ENCODE results near the gene VWA8.

The VWA8 gene

GRCh38 chr13:41608111-41608838, 352.6 kb downstream of the VWA8 start:
- TF ChIP-seq POLR2AphosphoS5 (IDR thresholded peaks at IDR 0.05; ENCODE audit: low read depth, low read length) (no peak), SIN3A (IDR thresholded peaks at IDR 0.05; ENCODE audit: borderline replicate concordance, insufficient read depth, low read length) (no peak), TAF1 (IDR thresholded peaks at IDR 0.05; ENCODE audit: borderline replicate concordance, insufficient read depth, low read length) (no peak), FOXP2 (optimal IDR thresholded peaks at IDR 0.05; ENCODE audit: borderline replicate concordance, extremely low read depth, extremely low read length, insufficient read depth) (no peak), REST (IDR thresholded peaks at IDR 0.05; ENCODE audit: insufficient read depth in 1 of 2, low read depth in 2 of 2, low read length in 2 of 2) (no peak)

- no peak for TF ChIP-seq TAF1 (IDR thresholded peaks at IDR 0.05; ENCODE audit: borderline replicate concordance, insufficient read depth, low read length)
- TF ChIP-seq FOXP2 (optimal IDR thresholded peaks at IDR 0.05; ENCODE audit: borderline replicate concordance, extremely low read depth, extremely low read length, insufficient read depth): no peak
- TF ChIP-seq REST (IDR thresholded peaks at IDR 0.05; ENCODE audit: insufficient read depth in 1 of 2, low read depth in 2 of 2, low read length in 2 of 2): no peak
- no peak for TF ChIP-seq SIN3A (IDR thresholded peaks at IDR 0.05; ENCODE audit: borderline replicate concordance, insufficient read depth, low read length)
- no peak for TF ChIP-seq POLR2AphosphoS5 (IDR thresholded peaks at IDR 0.05; ENCODE audit: low read depth, low read length)
Measured at GRCh38 chr13:41606646-41607045, 354.3 kb downstream of the VWA8 start.

- TF ChIP-seq POLR2AphosphoS5 (IDR thresholded peaks at IDR 0.05; ENCODE audit: low read depth, low read length) (no peak), FOXP2 (optimal IDR thresholded peaks at IDR 0.05; ENCODE audit: borderline replicate concordance, extremely low read depth, extremely low read length, insufficient read depth) (no peak)
Measured at GRCh38 chr13:41605319-41606285, 355.3 kb downstream of the VWA8 start.

- TF ChIP-seq SIN3A (IDR thresholded peaks at IDR 0.05; ENCODE audit: borderline replicate concordance, insufficient read depth, low read length) (no peak), FOXP2 (optimal IDR thresholded peaks at IDR 0.05; ENCODE audit: borderline replicate concordance, extremely low read depth, extremely low read length, insufficient read depth) (no peak), POLR2AphosphoS5 (IDR thresholded peaks at IDR 0.05; ENCODE audit: low read depth, low read length) (no peak), REST (IDR thresholded peaks at IDR 0.05; ENCODE audit: insufficient read depth in 1 of 2, low read depth in 2 of 2, low read length in 2 of 2) (no peak), TAF1 (IDR thresholded peaks at IDR 0.05; ENCODE audit: borderline replicate concordance, insufficient read depth, low read length) (no peak)
Measured at GRCh38 chr13:41603917-41604316, 357.0 kb downstream of the VWA8 start.

GRCh38 chr13:41601718-41602445, 359.0 kb downstream of the VWA8 start:
- TF ChIP-seq POLR2AphosphoS5 (IDR thresholded peaks at IDR 0.05; ENCODE audit: low read depth, low read length) (no peak), FOXP2 (optimal IDR thresholded peaks at IDR 0.05; ENCODE audit: borderline replicate concordance, extremely low read depth, extremely low read length, insufficient read depth) (no peak), TAF1 (IDR thresholded peaks at IDR 0.05; ENCODE audit: borderline replicate concordance, insufficient read depth, low read length) (no peak), REST (IDR thresholded peaks at IDR 0.05; ENCODE audit: insufficient read depth in 1 of 2, low read depth in 2 of 2, low read length in 2 of 2) (no peak), SIN3A (IDR thresholded peaks at IDR 0.05; ENCODE audit: borderline replicate concordance, insufficient read depth, low read length) (no peak)
